Mesodermal cell (in vitro differentiated cells): ENCODE results near the gene MTUS2.

Experiments used
- H3K27ac ChIP-seq: 2 replicates; pipeline ENCODE4 v1.7.0; 2013; ENCODE audit warnings: mild to moderate bottlenecking, low read depth, low read length, moderate library complexity; ENCODE audit not compliant: severe bottlenecking
- H3K36me3 ChIP-seq: 2 replicates; pipeline ENCODE4 v1.7.1; 2013; ENCODE audit warnings: mild to moderate bottlenecking, low read length, moderate library complexity; ENCODE audit not compliant: control insufficient read depth, insufficient read depth
- H3K4me1 ChIP-seq: one replicate; pipeline ENCODE4 v1.7.1; 2013; ENCODE audit warnings: mild to moderate bottlenecking, low read length; ENCODE audit not compliant: insufficient read depth, control insufficient read depth, poor library complexity, severe bottlenecking
- H3K4me3 ChIP-seq: 2 replicates; pipeline ENCODE4 v1.7.0; 2013; ENCODE audit warnings: low read length, control low read depth, mild to moderate bottlenecking; ENCODE audit not compliant: insufficient read depth, poor library complexity, severe bottlenecking; ENCODE audit errors: extremely low read depth
- H3K9me3 ChIP-seq: 2 replicates; pipeline ENCODE4 v1.7.1; 2013; ENCODE audit warnings: mild to moderate bottlenecking, low read length, moderate library complexity; ENCODE audit not compliant: control insufficient read depth
- WGBS, 2 experiments: methylation state at CpG; one replicate each; pipeline ENCODE4 v1.1.5; 2013; ENCODE audit warnings: missing lambda C conversion rate in 2 of 2; ENCODE audit not compliant: insufficient coverage in 2 of 2; 5-methylcytosine and 5-hydroxymethylcytosine counted together

Gene MTUS2

DNA sequence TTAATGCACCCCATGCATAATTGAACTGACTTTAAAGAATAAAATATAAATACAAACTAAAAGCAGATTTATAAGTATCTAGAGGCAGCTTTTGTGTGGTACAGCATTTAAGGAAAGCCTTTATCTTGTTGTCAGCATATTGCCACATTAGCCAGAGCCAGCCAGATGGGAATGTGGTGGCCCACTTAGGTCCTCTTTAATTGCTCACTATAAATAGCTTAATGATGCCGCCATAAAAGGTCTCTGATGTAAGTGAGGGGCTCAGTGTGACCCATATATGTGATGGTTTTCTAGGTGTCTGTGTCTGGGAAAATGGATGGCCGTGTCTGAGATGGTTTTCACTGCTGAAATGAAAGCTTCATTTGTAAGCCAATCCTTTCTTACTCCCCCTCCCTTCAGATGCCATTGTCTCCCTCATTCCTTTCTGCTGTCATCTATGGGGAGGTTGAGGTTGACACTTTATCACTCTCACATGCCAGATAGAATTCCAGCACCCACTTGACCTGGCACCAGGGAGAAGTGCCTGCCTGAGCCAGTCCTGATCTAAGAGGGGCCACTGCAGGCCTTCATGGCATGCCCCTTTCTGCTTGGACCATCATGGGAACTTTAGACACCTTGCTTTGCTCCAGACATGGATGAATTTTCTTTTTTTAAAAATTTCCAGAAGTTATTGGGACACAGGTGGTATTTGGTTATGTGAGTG, 135.3 kb downstream of the MTUS2 start:
- Histone ChIP-seq H3K4me1 (no peaks in the 10 kb centered on the region), H3K36me3 (no peaks in the 10 kb centered on the region), H3K4me3 (no peak overlapping the region), H3K27ac (no peak overlapping the region), H3K9me3 (peaks cover 6% of the 10 kb centered on the region)
- WGBS, 2 experiments: 50 to 71% methylated on average over 1 of the region's 2 CpGs

DNA sequence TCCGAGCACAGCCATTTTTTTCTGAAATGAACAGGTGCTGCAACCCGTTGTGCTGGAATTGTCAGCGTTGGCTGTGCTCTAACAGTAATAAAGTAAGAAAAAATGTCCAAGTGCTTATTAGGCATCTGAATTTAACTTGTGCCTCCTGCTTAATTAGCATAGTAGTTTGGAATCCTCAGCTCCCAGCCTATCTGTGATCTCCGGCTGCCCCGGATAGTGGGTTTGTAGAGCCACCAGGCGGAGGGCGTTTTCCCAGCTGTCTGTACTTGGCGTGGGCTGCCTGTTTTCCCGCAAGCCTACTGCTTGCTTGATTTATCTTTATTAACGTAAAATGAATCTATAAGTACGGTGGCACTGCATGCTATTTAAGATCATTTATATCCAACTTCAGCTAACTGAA, 137.9 kb downstream of the MTUS2 start:
- H3K27ac ChIP-seq: no peak overlapping the region
- no peaks in the 10 kb centered on the region for H3K4me1 ChIP-seq
- no peak overlapping the region for H3K4me3 ChIP-seq
- WGBS, 2 experiments: 74 to 83% methylated on average over 6 to 7 of the region's 11 CpGs
- H3K9me3 ChIP-seq: peaks cover 6% of the 10 kb centered on the region
- no peaks in the 10 kb centered on the region for H3K36me3 ChIP-seq

DNA sequence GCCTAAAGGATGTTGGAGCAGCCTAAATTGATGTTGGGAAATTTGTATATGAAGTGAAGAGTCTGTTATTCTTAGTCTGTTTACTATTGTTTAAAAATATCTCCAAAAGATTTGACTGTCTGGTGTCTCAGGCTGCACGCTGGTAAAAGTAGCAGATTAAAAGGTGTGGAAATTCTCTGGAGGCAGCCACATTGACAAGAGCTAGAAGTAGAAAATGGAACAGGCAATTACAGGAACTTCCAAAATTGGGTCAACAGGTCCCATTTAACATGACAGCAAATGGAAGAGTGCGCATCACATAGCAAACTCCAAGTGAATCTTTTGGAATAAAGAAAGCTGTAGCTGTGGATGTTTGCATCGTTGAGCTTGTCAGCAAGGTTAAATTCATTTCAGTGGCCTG, 138.3 kb downstream of the MTUS2 start:
- H3K36me3 ChIP-seq: no peaks in the 10 kb centered on the region

GRCh38 chr13:28964052-28964451, 143.9 kb downstream of the MTUS2 start:
- no peak overlapping the region for H3K4me3 ChIP-seq
- H3K36me3 ChIP-seq: no peaks in the 10 kb centered on the region
- no peaks in the 10 kb centered on the region for H3K4me1 ChIP-seq
- H3K9me3 ChIP-seq: peaks cover 6% of the 10 kb centered on the region
- no peak overlapping the region for H3K27ac ChIP-seq
- no CpG with 5 or more reads among the region's 1 CpG for WGBS, 2 experiments

More for the DNA sequence above, 138.3 kb downstream of the MTUS2 start:
- Histone ChIP-seq H3K9me3 (peaks cover 6% of the 10 kb centered on the region), H3K4me1 (no peaks in the 10 kb centered on the region), H3K4me3 (no peak overlapping the region), H3K27ac (no peak overlapping the region)
- 63 to 83% methylated on average over 2 to 3 of the region's 3 CpGs for WGBS, 2 experiments

DNA sequence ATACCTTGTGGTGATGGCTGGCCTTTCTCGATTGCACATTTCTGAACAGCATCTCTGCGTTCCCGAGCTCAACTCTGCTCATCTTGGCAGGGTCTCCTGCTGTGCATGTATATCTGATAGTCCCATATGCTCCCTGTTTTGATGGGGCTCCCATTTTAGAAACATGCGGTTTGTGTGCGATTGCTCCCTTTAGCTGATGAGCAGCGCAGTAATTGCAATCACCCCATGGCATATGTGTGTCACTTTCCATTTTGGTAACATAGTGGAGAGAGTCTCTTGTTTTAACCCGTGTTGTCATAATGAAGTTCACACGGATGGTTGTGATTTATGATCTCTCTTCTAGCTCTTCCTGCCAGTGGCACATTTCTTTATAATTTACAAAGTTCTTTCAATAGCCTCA, 144.7 kb downstream of the MTUS2 start:
- H3K4me3 ChIP-seq: no peak overlapping the region
- 89 to 90% methylated on average over 5 to 6 of the region's 8 CpGs for WGBS, 2 experiments
- H3K36me3 ChIP-seq: no peaks in the 10 kb centered on the region
- H3K4me1 ChIP-seq: no peaks in the 10 kb centered on the region
- peaks cover 6% of the 10 kb centered on the region for H3K9me3 ChIP-seq
- no peak overlapping the region for H3K27ac ChIP-seq

- no peak overlapping the region for H3K27ac ChIP-seq
- 56 to 75% methylated on average over 1 of the region's 4 CpGs for WGBS, 2 experiments
- H3K9me3 ChIP-seq: peaks cover 6% of the 10 kb centered on the region
- no peak overlapping the region for H3K4me3 ChIP-seq
- no peaks in the 10 kb centered on the region for H3K36me3 ChIP-seq
- no peaks in the 10 kb centered on the region for H3K4me1 ChIP-seq
Measured at GRCh38 chr13:28967029-28967915, 147.1 kb downstream of the MTUS2 start.

DNA sequence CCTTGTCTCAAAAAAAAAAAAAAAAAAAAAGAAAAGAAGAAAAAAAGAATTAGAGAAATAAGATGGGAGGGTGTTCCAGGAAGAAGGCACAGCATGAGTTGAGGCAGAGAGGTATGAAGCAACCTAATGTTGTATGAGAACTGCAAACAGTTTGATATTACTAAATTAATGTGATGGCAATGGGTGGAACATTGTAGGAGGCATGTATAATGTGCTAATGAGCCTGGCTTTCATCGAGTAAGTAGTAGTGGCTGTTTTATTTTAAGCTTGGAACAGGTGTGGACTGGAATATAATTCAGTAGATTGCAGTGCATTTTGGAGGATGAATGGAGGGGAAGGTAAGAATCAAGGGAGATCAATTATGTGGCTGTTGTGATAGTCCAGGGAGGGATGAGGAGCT, 156.1 kb downstream of the MTUS2 start:
- Histone ChIP-seq H3K4me1 (no peaks in the 10 kb centered on the region), H3K27ac (no peak overlapping the region), H3K4me3 (no peak overlapping the region), H3K36me3 (no peaks in the 10 kb centered on the region), H3K9me3 (no peaks in the 10 kb centered on the region)
- 54 to 92% methylated on average over 1 of the region's 1 CpG for WGBS, 2 experiments

- Histone ChIP-seq H3K4me1 (no peaks in the 10 kb centered on the region), H3K27ac (no peak overlapping the region), H3K4me3 (no peak overlapping the region), H3K9me3 (no peaks in the 10 kb centered on the region), H3K36me3 (no peaks in the 10 kb centered on the region)
Measured at GRCh38 chr13:28976636-28977035, 156.5 kb downstream of the MTUS2 start.

DNA sequence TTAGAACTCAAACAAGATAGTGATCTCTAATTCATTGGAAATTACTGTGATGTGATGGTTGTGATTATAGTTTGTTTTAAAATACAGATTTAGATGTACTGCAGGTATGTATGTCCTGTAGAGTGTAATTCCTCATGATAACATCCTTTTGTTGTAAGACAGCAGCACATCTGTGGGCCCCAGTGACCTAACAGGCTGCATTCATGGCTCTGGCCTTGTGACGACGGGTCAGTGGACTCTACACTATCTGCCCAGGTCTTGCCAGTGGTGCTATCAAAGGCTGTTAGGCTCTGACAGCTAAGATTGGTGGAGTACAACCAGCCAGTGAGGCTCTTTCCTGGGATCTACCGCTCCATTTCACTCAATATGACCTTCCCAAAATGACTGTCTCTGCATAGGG, 158.4 kb downstream of the MTUS2 start:
- H3K36me3 ChIP-seq: no peaks in the 10 kb centered on the region
- peaks cover 4% of the 10 kb centered on the region for H3K9me3 ChIP-seq
- no peak overlapping the region for H3K27ac ChIP-seq
- H3K4me3 ChIP-seq: no peak overlapping the region
- 75% methylated on average over 2 of the region's 3 CpGs; no CpG with 5 or more reads in 1 of the 2 experiments for WGBS, 2 experiments
- H3K4me1 ChIP-seq: no peaks in the 10 kb centered on the region

- no peaks in the 10 kb centered on the region for H3K4me1 ChIP-seq
- WGBS, 2 experiments: 91 to 94% methylated on average over 8 to 9 of the region's 9 CpGs
- no peaks in the 10 kb centered on the region for H3K36me3 ChIP-seq
- H3K27ac ChIP-seq: no peak overlapping the region
- peaks cover 14% of the 10 kb centered on the region for H3K9me3 ChIP-seq
- H3K4me3 ChIP-seq: no peak overlapping the region
Measured at GRCh38 chr13:28981530-28981929, 161.4 kb downstream of the MTUS2 start.

- no peaks in the 10 kb centered on the region for H3K4me1 ChIP-seq
- no peak overlapping the region for H3K27ac ChIP-seq
- WGBS, 2 experiments: 81 to 93% methylated on average over 3 of the region's 3 CpGs
- H3K4me3 ChIP-seq: no peak overlapping the region
- no peaks in the 10 kb centered on the region for H3K36me3 ChIP-seq
- H3K9me3 ChIP-seq: peaks cover 18% of the 10 kb centered on the region
Measured at GRCh38 chr13:28983641-28984040, 163.5 kb downstream of the MTUS2 start.
